SW480 (cell line): ENCODE results near the gene UBE2Z.
"Not testable (repeated sequence)": the region's sequence is repeated elsewhere in the genome, so short reads cannot be mapped to it uniquely, and the experiment has no call there.

Experiments
- DNase-seq: peaks from one replicate; pipeline ENCODE4 v3.0.0-alpha.2; 2016; ENCODE audit warnings: low spot score

UBE2Z gene

GRCh38 chr17:48908047-48908843, at the start of gene UBE2Z:
UBE2Z (plus strand) TSS chr17:48908407; CDS start chr17:48908504, 97 bp downstream.
- peak; percentile 91 for DNase-seq

DNA sequence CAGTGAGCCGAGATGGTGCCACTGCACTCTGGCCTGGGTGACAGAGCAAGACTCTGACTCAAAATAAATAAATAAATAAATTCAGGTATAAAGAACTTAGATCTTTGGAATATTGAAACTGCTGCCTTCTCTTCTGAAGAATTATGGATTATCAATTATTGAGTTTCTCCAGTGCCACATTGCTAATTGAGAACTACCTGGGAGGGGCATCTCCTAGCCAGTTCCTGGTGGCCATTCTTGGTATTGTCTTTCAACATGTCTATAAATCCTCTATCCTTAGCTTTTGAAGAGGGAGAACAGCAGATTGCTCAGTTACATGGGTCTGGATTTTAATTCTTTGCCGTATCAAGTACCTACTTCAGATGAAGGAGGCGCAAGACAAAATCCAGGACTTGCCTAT, 48.2 kb upstream of the UBE2Z start:
- no peak for DNase-seq

DNA sequence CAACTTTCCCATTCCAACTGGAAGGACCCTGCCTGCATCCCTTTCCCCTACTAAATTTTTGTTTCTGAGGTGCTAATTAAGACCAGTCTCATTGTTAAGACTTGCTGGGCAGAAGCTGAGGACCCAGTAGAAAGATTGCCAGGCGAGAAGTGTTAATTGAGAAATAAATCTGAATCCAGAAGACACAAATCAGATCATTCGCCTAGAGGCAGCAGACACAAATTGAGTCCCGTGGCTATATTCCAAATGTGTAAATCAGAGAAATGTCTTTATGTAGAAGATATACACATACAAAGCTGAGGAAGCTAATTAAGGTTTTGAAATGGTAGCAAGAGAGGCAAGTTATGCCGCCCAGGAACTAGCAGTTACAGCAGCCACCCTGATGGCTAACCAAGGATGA, 47.8 kb upstream of the UBE2Z start:
- no peak for DNase-seq

- DNase-seq: no peak
These were observed 39.2 kb upstream of the UBE2Z start for GRCh38 chr17:48868916-48869500.

- no peak for DNase-seq
These were observed 38.3 kb upstream of the UBE2Z start for GRCh38 chr17:48869821-48870318.

GRCh38 chr17:48871035-48871550, 37.1 kb upstream of the UBE2Z start:
- DNase-seq: no peak

- peak; percentile 64 for DNase-seq
These were observed 36.5 kb upstream of the UBE2Z start for GRCh38 chr17:48871551-48872351.

DNA sequence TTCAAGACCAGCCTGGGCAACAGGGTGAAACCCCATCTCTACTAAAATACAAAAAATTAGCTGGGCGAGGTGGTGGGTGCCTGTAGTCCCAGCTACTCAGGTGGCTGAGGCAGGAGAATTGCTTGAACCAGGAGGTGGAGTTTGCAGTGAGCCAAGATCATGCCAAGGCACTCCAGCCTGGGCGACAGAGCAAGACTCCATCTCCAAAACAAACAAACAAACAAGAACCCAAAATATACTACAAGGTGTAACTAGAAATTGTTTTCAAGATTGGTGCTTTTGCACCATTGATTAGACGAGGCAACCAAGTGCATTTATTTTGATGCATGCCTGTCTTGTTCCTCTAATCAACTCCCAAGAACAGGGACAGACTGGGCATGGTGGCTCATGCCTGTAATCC, 35.8 kb upstream of the UBE2Z start:
- not testable (repeated sequence) for DNase-seq

DNA sequence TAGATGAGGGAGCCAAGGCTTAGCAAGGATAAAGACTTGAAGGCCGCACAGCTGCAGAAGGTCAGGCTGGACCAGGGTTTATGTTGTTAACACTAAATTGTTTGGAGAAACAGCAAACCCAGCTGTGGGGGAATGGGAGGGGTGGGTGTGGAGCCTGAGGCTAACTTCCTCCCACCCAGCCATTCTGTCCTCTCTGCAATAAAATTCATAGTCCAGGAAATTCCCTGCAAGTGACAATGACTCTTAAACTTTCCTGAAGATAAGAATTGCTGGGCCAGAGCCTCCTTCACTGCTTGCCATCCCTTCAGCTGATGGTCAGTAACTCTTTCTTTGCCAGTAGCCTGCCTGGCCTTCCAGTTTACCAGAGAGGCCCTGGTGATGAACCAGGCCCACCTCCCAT, 35.0 kb upstream of the UBE2Z start:
- DNase-seq: no peak

- no peak for DNase-seq
These were observed 34.3 kb upstream of the UBE2Z start for GRCh38 chr17:48873696-48874443.

- DNase-seq: peak; percentile 81
These were observed 29.0 kb upstream of the UBE2Z start for GRCh38 chr17:48878920-48879898.

DNA sequence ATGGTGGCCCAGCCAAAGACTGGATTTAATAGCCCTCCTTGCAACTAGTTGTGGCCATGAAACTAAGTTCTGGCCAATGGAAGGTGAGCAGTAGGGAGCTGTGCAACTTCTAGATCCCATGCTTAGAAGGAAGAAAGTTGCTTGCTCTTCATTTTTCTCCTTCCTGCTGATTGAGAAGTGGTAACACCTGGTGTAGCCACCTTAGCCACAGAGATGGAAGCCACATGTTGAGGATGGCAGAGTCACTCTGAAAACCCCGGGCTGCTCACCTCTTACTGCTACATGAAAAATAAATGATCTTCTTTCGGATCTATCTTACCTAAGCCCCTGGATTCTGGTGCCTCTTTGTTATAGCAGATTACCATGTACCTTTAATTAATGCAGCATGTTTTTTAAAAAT, 25.9 kb upstream of the UBE2Z start:
- no peak for DNase-seq

- no peak for DNase-seq
These were observed 25.0 kb upstream of the UBE2Z start for GRCh38 chr17:48883171-48883570.

DNA sequence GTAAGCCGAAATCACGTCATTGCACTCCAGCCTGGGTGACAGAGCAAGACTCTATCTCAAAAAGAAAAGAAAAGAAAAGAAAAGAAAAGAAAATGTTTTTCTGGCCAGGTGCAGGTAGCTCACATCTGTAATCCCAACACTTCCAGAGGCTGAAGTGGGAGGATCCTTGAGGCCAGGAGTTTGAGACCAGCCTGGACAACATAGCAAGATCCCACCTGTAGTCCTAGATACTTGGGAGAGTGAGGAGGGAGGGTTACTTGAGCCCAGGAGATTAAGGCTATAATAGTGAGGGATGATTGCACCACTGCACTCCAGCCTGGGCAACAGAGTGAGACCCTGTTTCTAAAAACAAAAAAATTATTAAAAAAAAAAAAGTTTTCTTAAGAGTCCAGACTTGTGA, 18.1 kb upstream of the UBE2Z start:
- DNase-seq: no peak

GRCh38 chr17:48892940-48893645, 15.1 kb upstream of the UBE2Z start:
- DNase-seq: no peak

DNA sequence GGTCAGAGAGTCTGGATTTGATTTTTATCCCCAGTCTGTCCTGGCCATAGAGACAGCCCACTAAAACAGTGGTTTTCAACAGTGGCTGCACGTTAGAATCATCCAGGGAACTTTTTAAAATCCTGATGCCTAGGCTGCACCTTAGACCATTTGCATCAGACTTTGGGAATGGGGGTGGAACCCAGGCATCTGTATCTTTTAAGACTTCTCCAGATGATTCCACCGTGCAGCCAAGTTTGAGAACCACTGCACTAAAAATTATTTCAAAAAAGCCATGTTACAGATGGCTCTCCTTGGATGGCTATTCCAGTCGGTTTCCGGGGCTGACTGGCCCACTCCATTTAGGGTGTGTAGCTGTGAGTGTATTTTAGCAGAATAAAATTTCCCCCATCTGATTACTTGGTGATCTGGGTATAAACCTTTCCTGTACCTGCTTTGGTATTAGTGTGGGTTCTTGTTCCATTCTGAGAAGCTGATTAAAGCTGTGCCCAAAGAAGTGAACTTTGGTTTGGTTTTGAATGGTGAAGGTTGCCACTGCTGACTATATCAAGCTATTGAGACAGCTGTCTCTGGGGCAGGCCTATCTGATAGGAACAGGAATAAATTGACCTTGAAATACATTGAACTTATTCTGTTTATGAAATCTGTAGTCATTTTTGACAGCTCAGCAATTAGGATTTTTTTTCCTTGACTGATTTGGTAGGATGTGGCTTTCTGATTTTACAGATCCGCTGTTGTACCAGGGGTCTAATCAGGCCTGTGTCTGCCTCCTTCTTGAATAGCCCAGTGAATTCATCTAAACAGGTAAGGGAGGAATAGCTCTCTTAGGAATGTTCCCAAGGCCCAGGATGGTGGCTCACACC, 14.3 kb upstream of the UBE2Z start:
- DNase-seq: no peak

DNA sequence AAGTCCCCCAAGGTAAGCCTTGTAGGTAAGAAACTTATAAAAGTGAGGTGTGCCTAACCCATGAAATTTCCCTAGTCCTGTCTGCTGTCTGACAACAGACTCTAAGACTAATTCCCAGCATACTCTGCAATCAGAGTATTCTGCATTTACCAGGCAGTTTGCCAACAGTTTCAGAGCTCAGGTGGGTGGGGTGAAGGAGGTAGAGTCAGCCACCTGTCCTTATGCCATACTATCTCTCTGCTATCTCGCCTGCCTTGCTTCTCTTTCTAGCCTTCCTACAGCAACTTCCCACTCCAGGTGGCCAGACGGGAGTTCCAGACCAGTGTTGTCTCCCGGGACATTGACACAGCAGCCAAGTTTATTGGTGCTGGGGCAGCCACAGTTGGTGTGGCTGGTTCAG, 13.3 kb upstream of the UBE2Z start:
- no peak for DNase-seq

- DNase-seq: no peak
These were observed 7.0 kb upstream of the UBE2Z start for GRCh38 chr17:48901241-48901640.

DNA sequence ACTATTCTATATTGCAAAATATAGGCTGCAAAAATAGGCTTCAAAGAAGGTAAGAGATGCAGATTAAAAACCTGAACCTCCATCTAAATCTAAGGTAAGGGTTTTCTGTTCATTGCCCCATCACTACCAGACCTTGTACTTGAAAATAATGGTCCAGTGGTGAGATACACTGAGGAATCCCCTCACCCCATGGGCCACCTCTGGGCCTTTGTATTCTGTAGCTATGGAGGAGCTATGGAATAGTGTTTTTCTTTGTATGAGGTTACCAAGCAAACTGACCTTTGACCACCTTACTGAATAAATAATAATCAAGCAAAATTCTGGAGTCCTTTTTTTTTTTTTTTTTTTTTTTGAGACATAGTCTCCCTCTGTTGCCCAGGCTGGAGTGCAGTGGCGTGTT, 4.8 kb upstream of the UBE2Z start:
- no peak for DNase-seq
